PC-3 (cell line): ENCODE data around the gene FBXL19.

ENCODE experiments used
- CTCF ChIP-seq: fragments of 300-600 bp; sonication (generic); conservative IDR thresholded peaks from 2 replicates; pipeline ENCODE4 v1.5.1; 2017; ENCODE audit warnings: antibody characterized with exemption, low read depth, mild to moderate bottlenecking, low read length
- EZH2phosphoT487 ChIP-seq: fragments of 300-600 bp; sonication (generic); IDR thresholded peaks from 2 replicates; pipeline ENCODE4 v1.6.1; 2018; ENCODE audit warnings: mild to moderate bottlenecking, antibody characterized with exemption, low read length, borderline replicate concordance

GRCh38 chr16:30876867-30877266 lies 46.5 kb upstream of the FBXL19 start:
- TF ChIP-seq CTCF = no peak
- no peak for TF ChIP-seq EZH2phosphoT487
